ENCODE results near the gene HNRNPH3. TPM values are rescaled to one million over a fixed set of nuclear protein-coding genes. Genes with fewer than 3 reads are reported as not detected.

HNRNPH3 gene
- total RNA-seq, 1 donor, result 16.7 TPM

- TF ChIP-seq CTCF (IDR thresholded peaks at IDR 0.05; ENCODE audit: insufficient read depth, low read length), result no peak
- no peak overlapping the region for H3K4me3 ChIP-seq (ENCODE audit: low read depth, low read length)
- DNase-seq (ENCODE audit: low read depth), result no peak
Observed at GRCh38 chr10:68385740-68386139, 53.9 kb downstream of the HNRNPH3 start.

Other genes with a start within 250 kb of the HNRNPH3 start
- 0.08 and 1.7 TPM in 2 replicates for gene MYPN, start 222.6 kb upstream of the HNRNPH3 start, total RNA-seq (ENCODE audit: low replicate concordance)
- not detected in 2 replicates for gene ATOH7, start 100.0 kb upstream of the HNRNPH3 start, total RNA-seq (ENCODE audit: low replicate concordance)
- 6.6 and 10.8 TPM in 2 replicates for gene PBLD, start 864 bp downstream of the HNRNPH3 start, total RNA-seq (ENCODE audit: low replicate concordance)
- 37.3 and 53.7 TPM in 2 replicates for gene RUFY2, start 75.2 kb downstream of the HNRNPH3 start, total RNA-seq (ENCODE audit: low replicate concordance)
- 10.0 and 15.2 TPM in 2 replicates for gene DNA2, start 139.9 kb downstream of the HNRNPH3 start, total RNA-seq (ENCODE audit: low replicate concordance)
- 26.8 and 29.7 TPM in 2 replicates for gene SLC25A16, start 195.5 kb downstream of the HNRNPH3 start, total RNA-seq (ENCODE audit: low replicate concordance)
- gene TET1, start 228.3 kb downstream of the HNRNPH3 start, total RNA-seq (ENCODE audit: low replicate concordance), result 3.3 and 9.3 TPM in 2 replicates